ENCODE measurements around the gene RYR1. TPM values are rescaled to one million over a fixed set of nuclear protein-coding genes. Genes with fewer than 3 reads are reported as not detected.

RYR1 gene
- total and polyA plus RNA-seq, 4 donors: 2.8 to 7.6 (median 4.0) TPM

DNA sequence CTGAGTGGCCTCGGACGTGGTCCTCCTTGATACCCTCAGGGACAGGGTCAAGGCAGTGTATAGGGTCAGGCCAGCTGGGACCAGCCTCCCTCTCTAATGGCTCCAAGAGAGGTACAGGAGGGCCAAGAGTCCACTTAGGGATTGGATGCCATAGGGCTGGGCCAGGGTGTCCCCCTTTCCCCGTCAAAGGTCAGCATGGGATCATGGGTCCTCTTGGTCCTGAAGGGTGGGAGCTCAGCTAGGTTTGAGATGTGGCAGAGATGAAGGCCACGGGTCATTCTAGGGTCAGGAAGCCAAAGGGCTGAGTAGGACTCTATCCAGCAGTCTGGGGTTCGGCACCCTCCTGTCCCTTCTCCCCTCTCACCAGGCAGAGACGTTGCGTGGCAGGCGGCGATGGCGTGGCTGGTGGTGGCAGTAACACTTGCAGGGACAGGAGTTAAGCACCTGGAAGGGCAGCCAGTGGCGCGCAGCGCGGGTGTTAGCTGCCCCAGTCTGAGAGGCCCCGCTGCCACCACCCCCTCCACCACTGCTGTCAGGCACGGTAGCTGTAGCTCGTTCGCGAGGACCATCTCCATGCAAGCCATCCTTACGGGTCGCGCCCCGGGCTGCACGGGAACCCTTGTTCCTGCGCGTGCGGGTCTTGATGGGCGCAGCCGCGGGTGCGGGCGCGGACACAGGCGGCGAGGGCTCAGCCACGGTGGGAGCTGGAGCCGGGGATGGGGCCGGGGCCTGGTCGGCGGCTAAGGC is 48.3 kb upstream of the RYR1 start:
- Histone ChIP-seq H3K36me3 (ENCODE audit: control insufficient read depth in 4 of 4, insufficient read depth in 4 of 4, low read length in 4 of 4) (peaks cover 19 to 42% (median 31%) of the 10 kb centered on the region in 4 donors), H3K4me1 (ENCODE audit: control insufficient read depth in 5 of 5, insufficient read depth in 5 of 5, low read length in 5 of 5) (peaks cover 0 to 18% (median 0%) of the 10 kb centered on the region in 5 donors), H3K27me3 (ENCODE audit: control insufficient read depth in 3 of 3, insufficient read depth in 3 of 3, low read length in 2 of 3) (peaks cover 0 to 50% (median 28%) of the 10 kb centered on the region in 3 donors), H3K4me3 (no peak overlapping the region), H3K27ac (ENCODE audit: low read depth in 1 of 2, low read length in 1 of 2) (no peak overlapping the region), H3K9me3 (ENCODE audit: control insufficient read depth in 4 of 4, insufficient read depth in 3 of 4, low read length in 3 of 4) (peaks cover 0 to 18% (median 0%) of the 10 kb centered on the region in 4 donors), H3K9ac (ENCODE audit: insufficient read depth in 1 of 2, low read length in 2 of 2) (no peak overlapping the region)
- ATAC-seq (ENCODE audit: insufficient read depth, low FRiP score): no peak
- DNase-seq: no peak
- TF ChIP-seq, protein P1, sequence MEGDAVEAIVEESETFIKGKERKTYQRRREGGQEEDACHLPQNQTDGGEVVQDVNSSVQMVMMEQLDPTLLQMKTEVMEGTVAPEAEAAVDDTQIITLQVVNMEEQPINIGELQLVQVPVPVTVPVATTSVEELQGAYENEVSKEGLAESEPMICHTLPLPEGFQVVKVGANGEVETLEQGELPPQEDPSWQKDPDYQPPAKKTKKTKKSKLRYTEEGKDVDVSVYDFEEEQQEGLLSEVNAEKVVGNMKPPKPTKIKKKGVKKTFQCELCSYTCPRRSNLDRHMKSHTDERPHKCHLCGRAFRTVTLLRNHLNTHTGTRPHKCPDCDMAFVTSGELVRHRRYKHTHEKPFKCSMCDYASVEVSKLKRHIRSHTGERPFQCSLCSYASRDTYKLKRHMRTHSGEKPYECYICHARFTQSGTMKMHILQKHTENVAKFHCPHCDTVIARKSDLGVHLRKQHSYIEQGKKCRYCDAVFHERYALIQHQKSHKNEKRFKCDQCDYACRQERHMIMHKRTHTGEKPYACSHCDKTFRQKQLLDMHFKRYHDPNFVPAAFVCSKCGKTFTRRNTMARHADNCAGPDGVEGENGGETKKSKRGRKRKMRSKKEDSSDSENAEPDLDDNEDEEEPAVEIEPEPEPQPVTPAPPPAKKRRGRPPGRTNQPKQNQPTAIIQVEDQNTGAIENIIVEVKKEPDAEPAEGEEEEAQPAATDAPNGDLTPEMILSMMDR (IDR thresholded peaks at IDR 0.05; ENCODE audit: control extremely low read depth, extremely low read depth): no peak
- 79 to 85% methylated on average over 40 of the region's 40 CpGs for WGBS, 2 donors

DNA sequence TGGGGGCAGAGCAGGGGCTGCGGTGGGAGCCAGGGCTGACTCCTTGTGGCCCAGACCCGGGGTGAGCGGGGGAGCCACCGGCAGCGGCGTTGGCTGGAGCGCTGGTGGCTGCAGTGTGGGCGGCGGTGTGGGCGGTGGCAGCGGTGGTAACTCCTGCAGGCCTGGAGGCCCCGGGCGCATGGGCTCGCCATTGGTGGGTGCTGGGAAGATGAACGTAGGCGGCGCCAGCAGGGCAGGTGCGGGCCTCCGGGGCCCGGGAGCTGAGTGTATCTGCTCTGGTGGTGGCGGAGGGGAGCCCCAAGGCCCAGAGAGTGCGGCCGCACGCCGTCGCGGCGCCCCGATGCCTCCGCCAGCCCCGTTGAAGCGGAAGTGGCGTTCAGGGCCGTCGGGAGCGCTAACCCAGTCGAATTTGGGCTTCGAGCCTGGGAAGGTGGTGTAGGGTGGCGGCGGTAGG is 47.7 kb upstream of the RYR1 start:
- ATAC-seq (ENCODE audit: insufficient read depth, low FRiP score) (no peak), DNase-seq (no peak)
- peaks cover 0 to 18% (median 0%) of the 10 kb centered on the region in 5 donors for H3K4me1 ChIP-seq (ENCODE audit: control insufficient read depth in 5 of 5, insufficient read depth in 5 of 5, low read length in 5 of 5)
- H3K36me3 ChIP-seq (ENCODE audit: control insufficient read depth in 4 of 4, insufficient read depth in 4 of 4, low read length in 4 of 4): peaks cover 18 to 36% (median 26%) of the 10 kb centered on the region in 4 donors
- TF ChIP-seq, protein P1 (IDR thresholded peaks at IDR 0.05; ENCODE audit: control extremely low read depth, extremely low read depth): no peak
- H3K9ac ChIP-seq (ENCODE audit: insufficient read depth in 1 of 2, low read length in 2 of 2): no peak overlapping the region
- no peak overlapping the region for H3K27ac ChIP-seq (ENCODE audit: low read depth in 1 of 2, low read length in 1 of 2)
- peaks cover 0 to 56% (median 30%) of the 10 kb centered on the region in 3 donors for H3K27me3 ChIP-seq (ENCODE audit: control insufficient read depth in 3 of 3, insufficient read depth in 3 of 3, low read length in 2 of 3)
- H3K9me3 ChIP-seq (ENCODE audit: control insufficient read depth in 4 of 4, insufficient read depth in 3 of 4, low read length in 3 of 4): peaks cover 0 to 18% (median 0%) of the 10 kb centered on the region in 4 donors
- 43 to 48% methylated on average over 25 to 40 of the region's 40 CpGs for WGBS, 2 donors
- no peak overlapping the region for H3K4me3 ChIP-seq

DNA sequence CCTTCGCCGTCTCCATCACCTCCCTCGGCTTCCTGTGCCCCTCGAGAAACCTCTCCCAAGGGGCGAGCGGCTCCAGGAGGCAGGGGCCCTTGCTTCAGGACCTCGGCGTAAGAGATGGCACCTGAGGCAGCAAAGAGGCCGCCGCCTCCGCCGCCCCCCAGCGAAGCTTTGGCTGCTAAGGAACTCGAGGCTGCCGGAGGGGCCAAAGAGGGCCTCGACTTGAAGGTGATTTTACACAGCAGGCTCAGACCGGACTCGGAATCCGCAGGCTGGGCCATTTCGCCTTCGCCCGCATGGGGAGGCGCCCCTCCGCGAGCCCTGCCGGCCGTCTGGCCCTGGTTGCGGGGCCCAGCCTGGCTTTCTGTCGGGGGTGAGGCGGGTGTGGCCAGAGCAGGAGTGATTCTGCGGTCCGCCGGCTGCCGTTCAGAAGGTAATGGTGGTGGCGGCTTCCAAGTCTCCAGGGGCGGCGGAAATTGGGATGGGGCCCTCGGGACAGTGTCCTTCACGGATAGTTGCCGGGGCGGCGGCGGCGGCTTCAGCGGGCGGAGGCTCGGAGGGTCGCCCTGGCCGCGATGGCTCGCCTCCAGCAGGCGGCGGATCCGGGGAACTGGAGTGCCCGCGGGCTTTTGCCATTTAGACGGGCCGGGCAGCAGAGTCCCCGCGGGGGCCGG is 47.1 kb upstream of the RYR1 start:
- no peak overlapping the region for H3K4me3 ChIP-seq
- TF ChIP-seq, protein P1 (IDR thresholded peaks at IDR 0.05; ENCODE audit: control extremely low read depth, extremely low read depth): no peak
- no peak overlapping the region for H3K27ac ChIP-seq (ENCODE audit: low read depth in 1 of 2, low read length in 1 of 2)
- no peak for ATAC-seq (ENCODE audit: insufficient read depth, low FRiP score)
- no peak for DNase-seq
- peaks cover 12 to 30% (median 20%) of the 10 kb centered on the region in 4 donors for H3K36me3 ChIP-seq (ENCODE audit: control insufficient read depth in 4 of 4, insufficient read depth in 4 of 4, low read length in 4 of 4)
- peaks cover 0 to 18% (median 0%) of the 10 kb centered on the region in 5 donors for H3K4me1 ChIP-seq (ENCODE audit: control insufficient read depth in 5 of 5, insufficient read depth in 5 of 5, low read length in 5 of 5)
- H3K9me3 ChIP-seq (ENCODE audit: control insufficient read depth in 4 of 4, insufficient read depth in 3 of 4, low read length in 3 of 4): peaks cover 0 to 16% (median 0%) of the 10 kb centered on the region in 4 donors
- no peak overlapping the region for H3K9ac ChIP-seq (ENCODE audit: insufficient read depth in 1 of 2, low read length in 2 of 2)
- 33 to 47% methylated on average over 58 to 61 of the region's 61 CpGs for WGBS, 2 donors
- H3K27me3 ChIP-seq (ENCODE audit: control insufficient read depth in 3 of 3, insufficient read depth in 3 of 3, low read length in 2 of 3): peaks cover 0 to 62% (median 34%) of the 10 kb centered on the region in 3 donors
